DMS53 treated with DMSO at 0.1 percent for 48 hours (cell line): ENCODE measurements around the gene SEMA3B.
"Not testable (repeated sequence)": the region's sequence is repeated elsewhere in the genome, so short reads cannot be mapped to it uniquely, and the experiment has no call there.

Experiments
- DNase-seq: peaks from one replicate; lab custom pipeline; 2025; ENCODE audit not compliant: unreplicated experiment; lab: John Stamatoyannopoulos, UW

The SEMA3B gene

DNA sequence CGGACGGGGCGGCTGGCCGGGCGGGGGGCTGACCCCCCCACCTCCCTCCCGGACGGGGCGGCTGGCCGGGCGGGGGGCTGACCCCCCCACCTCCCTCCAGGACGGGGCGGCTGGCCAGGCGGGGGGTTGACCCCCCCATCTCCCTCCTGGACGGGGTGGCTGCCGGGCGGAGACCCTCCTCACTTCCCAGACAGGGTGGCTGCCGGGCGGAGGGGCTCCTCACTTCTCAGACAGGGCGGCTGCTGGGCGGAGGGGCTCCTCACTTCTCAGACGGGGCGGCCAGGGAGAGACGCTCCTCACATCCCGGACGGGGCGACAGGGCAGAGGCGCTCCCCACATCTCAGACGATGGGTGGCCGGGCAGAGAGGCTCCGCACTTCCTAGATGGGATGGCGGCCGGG lies 43.1 kb downstream of the SEMA3B start:
- not testable (repeated sequence) for DNase-seq

DNA sequence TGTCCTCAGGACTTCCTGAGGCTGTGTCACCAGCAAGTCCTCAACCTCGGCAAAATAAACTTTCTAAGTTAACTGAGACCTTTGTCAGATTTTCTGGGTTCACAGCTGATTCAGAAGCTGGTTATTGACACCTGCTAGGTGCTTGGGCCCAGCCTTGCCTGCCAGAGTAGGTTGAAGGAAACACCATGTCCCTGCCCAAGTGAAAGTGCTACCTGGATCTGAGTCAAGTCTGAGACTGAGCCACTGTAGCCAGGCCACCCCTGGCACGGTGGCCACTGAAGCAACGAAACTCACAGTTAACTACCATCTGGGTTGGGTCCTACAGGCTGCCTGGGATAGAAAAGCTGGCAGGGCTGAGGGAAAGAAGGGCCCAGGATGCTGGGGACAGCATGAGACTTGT lies 45.4 kb downstream of the SEMA3B start:
- DNase-seq = no peak

DNA sequence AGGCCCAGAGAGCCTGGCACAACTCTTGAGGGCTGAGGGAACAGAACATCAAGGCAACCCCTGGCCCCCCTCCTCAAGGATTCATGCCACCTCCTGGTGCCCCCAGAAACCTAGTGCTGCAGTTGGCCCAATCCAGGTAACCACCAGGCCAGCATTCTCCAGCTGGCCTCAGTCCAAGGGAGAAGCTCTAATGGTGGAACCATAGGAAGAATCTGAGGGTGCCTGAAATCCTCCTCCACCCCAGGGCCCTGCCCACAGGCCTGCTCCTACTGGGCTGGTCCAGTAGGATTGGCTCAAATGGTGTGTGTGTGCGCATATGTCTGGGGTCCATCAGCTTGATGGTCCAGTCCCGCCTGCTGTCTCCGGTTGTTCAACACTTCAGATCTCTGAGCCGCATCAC lies 45.9 kb downstream of the SEMA3B start:
- DNase-seq = no peak

DNA sequence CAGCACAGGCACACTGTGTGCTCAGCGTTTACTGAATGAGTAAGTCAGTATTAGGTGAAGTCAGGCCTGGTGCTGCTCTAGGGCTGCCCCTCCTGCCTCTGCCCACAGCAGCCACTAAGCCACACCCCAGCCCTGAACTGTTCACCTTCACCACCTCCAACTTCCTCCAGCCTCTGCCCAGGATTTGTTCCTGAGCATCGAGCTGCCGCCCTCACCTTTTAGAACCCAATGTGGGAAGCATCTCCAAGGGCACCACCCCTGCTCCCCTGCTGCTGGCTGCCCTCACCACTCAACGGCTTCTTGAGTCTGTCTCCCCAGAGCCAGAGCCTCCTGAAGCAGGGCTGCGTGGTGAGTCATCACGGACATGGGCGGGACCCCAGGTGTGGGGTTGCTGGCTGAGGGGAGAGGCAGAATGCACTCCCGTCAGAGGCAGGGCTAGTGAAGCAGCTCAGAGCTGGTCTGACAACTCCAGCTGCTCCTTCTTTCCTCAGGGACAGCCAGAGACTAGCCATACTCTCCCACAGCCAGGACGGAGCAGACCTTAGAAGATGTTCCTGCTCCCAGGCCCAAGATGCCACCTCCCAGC lies 47.8 kb downstream of the SEMA3B start:
- peak; percentile 15 for DNase-seq

DNA sequence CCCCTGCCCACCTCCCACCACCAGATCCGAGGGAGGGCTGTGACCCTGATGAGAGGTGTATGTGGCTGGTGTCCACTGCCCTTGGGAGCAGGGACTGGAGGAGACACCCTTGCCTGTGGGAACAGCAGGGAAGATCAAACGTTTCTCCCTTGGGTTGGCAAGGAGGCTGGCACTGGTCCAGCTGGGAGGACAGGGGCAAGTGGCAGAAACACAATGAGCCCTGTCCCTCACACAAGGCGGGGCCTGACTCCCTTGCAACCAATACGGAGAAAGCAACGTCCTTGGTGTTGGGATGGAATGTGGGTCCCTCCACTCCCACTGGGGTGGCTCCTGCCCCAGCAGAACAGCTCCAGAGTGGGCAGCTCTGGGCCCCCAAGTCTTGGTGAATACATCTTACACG lies 48.4 kb downstream of the SEMA3B start:
- DNase-seq = no peak

DNA sequence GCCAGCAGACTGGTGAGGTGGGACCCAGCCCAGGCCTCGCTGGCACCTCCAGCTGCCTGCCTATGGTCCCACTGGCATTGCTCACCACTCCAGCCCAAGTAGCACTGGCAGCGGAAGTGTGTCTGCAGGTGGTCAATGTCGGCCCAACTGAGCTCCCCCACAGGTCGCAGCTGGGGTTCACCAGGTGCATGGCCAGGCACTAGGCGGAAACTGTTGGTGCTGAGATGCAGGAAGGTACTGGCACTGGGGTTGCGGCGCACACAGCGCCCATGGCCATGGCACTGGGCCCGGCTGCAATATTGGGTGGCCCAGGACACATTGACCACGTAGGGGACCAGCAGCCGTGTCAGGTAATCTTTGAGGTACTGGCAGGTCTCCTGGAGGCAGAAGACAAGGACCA lies 49.2 kb downstream of the SEMA3B start:
- DNase-seq = no peak

DNA sequence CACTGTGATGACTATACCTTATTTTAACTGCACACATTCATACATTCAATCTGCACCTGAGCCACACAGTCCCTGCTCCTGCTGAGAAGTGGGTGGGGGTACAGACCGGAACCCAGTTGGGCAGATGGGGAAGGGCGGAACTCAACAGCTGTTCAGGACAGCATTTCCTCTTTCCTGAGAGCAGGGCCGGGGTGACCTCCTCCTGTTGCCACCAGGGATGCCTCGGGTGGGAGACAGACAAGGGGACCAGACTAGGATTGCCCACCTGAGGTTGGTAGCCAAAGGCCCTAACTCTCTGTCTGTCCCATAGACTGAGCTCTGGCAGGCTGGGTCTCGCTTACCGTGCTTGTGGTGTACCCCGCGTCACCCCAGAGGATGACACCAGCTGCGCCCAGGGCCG lies 49.7 kb downstream of the SEMA3B start:
- no peak for DNase-seq

DNA sequence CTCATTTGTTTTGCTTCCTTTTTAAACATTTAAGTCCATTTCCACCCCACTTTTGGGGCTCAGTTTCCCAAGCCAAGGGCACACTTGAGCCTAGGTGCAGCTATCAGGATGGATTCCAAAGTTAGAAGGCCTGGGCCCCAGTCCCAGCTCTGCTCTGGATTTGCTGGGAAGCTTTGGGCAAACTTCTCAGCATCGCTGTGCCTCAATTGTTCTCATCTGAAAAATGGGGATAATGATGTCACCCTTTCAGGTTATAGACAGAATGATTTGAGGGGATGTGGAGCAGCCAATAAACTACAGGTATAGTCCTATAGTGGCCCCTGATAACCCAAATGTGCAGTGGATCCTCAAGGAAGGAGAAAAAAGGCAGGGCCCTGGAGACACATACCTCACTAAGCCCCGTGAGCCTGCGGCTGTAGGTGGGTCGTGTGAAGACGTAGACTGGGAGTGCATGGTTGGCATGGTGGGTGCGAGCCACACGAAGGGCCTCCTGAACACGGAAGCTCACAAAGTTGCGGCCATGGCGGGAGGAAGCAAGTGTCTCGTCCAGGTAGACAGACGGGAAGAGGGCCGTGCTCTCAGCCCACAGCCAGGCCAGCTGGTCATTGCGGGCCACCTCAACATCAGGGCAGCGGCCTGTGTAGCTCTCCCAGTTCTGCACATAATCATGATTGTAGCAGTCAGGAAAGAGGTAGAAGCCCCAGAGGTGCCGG lies 50.4 kb downstream of the SEMA3B start:
- DNase-seq = no peak

DNA sequence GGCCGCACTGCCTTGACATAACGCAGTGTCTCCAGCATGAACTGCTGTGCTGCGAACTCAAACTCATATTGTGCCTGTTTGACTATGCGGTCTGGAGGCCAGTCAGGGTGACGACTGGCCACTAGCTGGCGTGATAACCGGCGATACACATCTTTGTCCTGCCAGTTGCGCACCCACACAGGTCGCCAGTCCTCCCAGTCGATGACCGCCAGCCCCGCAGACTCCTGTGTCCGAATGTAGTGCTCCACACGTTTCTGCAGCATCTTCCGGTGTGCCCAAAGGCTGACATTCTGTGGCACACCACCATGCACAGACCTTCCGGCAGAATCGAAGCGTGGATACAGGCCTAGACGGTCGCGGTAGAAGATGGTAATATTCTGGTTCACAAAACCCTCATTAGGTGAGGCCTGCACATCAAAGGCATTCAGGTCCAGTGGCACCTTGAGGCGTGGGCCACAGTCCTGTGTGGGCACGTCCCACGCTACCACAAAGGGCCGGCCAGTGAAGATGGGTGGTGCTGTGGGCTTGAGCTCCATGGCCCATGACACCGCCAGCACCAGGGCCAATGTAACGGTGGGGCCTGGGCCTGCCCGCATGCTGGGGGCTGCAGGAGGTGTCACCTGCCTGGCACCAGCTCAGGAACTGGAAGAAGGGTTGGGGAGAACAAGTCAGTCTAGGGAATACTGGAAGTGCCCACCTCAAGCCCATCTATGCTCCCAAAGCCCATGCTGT lies 51.1 kb downstream of the SEMA3B start:
- DNase-seq = no peak

DNA sequence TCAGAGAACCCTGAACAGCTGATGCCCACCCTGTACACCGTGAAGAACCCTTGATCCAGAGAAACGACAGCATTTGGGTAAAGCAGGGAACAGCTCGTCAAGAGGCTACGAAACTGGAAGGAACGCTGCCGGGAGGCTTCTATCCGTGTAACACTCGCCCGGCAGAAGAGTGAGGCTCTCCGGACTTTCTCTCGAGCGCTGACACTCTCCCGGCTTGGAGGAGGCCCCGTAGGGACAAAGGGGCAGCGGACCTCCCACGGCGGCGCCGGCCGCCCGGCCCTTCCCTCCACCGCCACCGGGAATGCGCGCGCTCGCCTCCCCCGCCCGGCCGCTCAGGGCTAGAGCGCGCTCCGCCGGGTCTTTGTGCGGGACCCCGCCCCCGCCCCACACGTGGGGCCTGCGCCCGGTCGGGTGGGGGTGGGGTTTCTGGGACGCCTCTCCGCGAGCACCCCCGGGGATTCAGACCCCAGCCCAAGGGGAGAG lies 51.9 kb downstream of the SEMA3B start:
- no peak for DNase-seq

DNA sequence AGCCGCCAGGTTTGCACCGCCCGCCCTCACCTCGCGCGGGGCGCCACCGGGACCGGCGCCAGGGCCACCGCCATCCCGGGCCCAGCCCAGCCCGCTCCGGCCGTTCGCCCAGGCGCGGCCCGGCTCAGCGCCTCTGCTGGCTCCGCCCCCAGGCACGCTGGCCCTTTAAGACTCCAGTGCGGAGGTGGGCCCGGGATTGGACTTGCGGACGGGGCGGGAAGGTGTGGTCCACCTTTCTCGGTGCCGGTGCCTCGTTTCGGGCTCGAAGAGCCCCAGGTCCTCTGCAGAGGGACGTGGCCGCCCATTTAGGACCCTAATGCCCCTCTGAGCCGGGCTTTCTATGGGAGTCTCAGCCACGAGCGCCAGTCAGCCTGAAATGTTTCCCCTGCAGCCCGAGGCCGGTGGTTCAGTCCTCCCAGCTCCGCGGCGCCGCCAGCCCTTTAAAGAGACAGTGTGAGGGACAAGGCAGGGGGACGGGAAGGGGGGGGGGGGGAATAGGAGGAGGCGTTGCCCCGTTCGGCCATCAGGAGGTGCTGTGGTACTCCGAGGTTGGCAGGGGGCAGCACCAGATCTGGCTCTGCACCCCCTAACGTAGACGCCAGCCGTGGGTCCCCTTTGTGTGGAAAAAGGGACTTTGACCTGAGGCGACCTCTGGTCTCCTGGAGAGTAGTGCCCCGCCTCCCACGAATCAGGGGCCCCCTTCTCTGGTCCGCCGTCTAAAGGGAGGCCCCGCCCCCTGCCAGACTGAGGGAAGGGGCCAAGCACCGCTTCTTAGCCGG lies 52.6 kb downstream of the SEMA3B start:
- DNase-seq = peak; percentile 44

DNA sequence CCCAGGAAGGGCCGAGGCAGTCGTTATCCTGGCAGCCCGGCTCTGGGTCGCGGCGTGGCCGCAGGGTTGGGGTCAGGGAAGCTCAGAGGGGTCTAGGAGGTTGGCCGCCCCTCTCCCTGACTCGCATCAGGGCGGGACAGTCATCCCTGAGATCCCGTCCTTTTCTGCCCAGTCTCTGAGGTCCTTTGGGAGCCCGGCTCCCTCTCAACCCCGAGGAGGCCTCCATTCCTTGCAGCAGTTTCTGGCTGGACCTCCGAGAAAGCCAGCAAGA lies 53.1 kb downstream of the SEMA3B start:
- DNase-seq = no peak

DNA sequence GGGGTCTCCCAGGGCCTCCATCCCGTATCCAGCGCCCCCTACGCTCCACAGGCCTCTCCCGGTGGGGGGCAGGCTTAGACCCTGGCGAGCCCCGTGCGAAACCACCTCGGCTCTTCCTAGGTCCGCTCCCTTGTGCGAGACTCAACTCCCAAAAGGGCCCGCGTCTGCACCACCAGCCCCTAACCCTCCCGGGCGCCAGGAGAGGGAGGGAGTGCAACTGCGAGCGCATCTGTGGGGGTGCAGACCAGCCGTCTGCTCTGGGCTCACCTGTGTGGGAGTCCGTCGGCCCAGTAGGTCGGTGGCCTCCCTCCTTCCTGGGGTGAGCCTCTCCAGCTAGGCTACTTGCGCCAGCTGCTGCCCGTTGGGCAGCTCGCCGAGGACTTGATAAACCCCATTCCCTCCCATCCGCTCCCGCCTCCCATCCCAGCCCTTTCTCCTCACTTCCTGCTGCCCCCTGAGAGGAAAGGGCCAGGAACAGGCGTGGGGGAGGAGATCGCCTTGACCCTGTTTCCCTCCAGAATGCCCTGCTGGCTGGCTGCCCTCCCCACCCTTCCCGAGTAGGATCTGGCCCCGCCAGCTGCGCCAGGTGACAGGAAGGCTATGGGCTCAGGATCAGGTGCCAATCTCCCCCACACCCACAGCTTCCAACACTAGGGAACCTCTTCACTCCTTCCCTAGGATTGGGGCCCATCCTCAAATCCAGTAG lies 53.6 kb downstream of the SEMA3B start, which contains the start of gene HYAL2:
Gene HYAL2 (minus strand): TSS at position 360 of the 706 bp plus-strand sequence. CDS start 2,256 bp downstream, outside the sequence.
- DNase-seq = no peak

DNA sequence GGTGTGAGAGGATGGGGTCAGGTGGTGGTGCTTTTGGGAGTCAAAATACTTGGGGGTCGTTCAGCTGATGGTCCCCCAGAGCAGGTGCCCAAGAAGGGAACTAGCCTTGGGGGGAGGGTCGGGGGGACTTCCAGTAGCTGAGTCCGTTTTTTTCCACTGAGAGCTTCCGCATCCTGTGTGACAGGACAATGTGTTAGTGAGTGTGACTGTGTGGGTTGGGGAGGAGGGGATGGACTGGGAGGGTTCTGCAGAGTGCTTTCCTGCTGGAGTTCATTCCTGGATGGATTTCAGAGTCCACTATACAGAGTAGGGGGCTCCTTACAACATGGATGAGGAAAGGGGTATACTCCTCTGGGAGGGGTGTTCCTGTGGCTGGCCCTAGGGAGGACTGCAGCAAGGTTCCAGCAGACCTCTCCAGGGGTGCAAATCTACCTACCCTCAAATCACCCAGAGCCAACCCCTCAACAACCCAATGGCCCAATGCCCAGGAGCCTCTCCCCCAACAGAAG lies 54.2 kb downstream of the SEMA3B start:
- DNase-seq = no peak

DNA sequence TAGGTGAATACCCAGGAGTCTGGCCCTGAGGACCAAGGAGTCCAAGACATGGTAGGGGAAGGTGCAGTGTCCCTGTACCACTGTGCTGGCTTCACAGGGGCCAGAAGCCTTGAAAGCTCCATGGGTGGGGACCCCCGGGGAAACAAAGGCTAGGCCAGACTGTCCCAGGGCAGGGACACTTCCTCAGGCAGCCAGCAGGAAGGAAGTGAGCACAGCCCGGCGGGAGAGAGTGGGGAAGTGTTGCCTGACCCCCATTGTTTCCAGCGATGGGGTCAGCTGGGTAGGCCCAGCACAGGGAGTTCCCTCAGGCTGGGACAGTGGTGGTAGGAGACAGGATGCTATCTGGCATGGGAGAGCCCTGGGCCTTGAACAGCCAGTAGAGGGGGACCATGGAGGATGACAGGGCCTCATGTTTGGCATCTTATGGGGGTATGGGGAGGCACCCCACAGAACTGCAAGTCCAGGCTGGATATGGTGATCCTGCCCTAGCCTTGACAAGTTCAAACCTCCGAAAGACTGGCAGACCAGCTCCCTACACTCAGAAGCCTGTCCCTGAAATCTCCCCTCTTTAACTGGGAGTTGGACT lies 54.8 kb downstream of the SEMA3B start:
- DNase-seq = no peak

DNA sequence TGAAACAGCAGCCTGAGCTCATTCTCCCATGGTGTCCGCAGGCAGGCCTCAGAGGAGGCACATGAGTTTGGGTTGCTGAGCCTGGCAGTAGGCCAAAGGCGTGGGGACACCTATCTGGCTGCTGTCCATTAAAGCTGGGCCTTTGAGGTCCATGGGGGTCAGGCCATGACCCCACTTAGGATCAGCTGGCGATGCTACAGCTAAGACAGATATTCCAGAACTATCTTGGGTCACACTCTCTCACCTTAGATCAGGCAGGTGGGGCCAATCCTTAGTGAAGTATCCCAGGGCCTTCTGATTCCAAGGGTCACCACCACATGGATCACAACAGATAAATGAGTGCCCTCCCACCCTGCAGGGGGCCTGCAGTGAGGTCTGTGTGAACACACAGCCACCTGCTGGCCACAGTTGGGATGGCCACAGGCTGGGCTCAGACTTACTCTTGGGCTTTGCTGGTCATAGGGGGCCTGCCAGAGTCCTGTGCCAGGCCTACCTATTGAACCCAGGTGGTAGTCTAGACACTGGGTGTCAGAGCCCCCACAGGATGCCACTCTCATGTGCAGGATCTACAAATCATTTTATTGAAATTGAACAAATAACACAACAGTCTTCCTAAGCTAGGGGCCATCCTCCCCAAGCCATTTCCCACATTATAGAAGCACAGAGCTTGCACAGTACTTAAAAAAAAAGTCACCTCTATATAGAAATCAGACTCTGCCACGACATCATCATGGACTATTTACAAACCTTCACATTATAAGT lies 55.6 kb downstream of the SEMA3B start:
- DNase-seq = no peak

DNA sequence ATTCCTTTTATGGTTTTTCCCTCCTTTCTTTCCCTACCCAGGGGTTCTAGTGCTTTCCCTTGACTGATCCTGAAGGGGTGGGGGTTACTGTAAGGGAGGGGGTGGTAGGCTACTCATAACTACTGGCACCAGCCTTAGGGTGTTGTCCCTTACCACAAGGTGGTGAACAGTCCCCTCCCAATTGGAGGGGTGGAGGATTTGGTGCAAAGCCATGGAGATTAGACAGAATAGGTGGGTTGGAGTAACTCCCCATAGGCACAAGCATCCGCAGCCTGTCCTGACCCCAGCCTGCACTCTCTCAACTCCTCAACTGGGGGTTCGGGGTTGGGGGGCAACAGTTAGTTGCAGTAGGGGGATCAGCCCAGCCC lies 56.1 kb downstream of the SEMA3B start:
- DNase-seq = no peak

DNA sequence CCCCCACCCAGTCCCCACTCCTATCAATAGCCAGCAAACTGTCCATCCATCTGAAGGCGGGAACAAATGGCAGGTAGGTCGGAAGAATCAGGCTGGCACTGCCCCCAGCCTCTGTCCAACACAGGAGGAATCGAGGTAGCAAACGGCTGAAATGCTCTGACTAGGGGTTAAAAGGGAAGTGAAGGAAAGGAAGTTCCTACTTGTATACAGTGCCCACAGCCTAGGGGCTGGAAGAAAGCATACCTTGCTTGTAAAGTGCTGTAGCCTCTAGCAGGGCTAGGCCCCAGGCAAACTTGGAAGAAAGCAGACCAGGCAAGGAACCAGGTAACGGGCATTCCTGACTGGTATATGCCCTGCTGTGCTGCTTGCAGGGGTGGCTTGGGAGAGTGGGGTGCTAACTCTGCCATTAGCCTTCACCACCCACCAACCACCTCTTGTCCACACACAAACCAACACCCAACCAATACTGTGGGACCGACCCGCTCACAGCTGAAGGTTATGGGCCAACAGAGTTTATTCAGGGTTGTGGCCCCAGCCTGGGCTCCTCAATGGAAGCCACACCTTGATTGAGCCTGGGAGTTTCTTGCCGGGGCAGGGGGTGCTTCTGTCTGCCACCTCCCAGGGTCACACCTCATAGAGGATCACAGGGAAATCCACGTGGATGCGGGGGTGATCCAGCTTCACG lies 56.7 kb downstream of the SEMA3B start:
- no peak for DNase-seq

DNA sequence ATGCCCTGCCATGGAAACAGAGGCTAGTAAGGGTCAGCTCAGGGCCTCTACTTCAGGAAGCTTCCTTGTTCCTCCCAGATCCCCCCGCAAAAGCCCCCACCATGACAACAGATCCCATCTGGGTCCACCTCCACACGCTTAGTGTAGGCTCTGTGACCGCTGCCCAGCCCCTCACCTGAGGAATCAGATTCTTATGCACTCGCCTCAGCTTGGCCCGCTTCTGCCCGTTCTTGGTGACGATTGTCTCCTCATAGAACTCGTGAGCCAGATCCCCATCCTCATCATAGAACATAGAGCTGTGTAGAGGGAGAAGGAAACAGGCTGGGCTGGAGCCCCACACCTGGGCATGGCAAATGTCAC lies 57.2 kb downstream of the SEMA3B start:
- DNase-seq = no peak
